HG03060 (cell line): Measurements from ENCODE around the gene ZBTB33.

Experiments used
- ATAC-seq: cut with Tn5 transposase; IDR thresholded peaks from one replicate; pipeline ENCODE4 v1.9.1; 2021; ENCODE audit warnings: low read depth, moderate number of reproducible peaks; ENCODE audit not compliant: unreplicated experiment

ZBTB33 gene

GRCh38 chrX:120250522-120251271 lies at the start of gene ZBTB33:
ZBTB33 (plus strand) TSS chrX:120250812; CDS start chrX:120253416, 2,604 bp downstream.
- peak; percentile 84 for ATAC-seq

DNA sequence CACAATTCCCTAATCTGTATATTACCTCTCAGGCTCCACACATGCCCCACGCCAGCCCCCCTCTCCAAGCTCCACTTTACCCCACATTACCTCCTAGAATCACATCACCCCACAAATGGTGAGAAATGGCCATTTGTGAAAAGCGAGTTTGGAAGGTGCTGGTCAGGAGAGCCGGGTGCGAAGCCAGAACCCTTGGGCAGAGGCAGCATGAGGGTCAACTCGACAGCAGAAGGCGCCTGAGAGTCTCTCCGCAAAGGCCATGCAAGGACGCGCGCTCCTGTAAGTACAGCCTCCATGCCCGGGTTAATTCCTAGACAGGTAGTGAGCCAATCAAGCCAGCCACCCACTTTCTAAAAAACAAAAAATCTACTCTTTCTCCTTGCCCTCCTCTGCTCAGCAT lies 49.8 kb upstream of the ZBTB33 start:
- no peak for ATAC-seq

DNA sequence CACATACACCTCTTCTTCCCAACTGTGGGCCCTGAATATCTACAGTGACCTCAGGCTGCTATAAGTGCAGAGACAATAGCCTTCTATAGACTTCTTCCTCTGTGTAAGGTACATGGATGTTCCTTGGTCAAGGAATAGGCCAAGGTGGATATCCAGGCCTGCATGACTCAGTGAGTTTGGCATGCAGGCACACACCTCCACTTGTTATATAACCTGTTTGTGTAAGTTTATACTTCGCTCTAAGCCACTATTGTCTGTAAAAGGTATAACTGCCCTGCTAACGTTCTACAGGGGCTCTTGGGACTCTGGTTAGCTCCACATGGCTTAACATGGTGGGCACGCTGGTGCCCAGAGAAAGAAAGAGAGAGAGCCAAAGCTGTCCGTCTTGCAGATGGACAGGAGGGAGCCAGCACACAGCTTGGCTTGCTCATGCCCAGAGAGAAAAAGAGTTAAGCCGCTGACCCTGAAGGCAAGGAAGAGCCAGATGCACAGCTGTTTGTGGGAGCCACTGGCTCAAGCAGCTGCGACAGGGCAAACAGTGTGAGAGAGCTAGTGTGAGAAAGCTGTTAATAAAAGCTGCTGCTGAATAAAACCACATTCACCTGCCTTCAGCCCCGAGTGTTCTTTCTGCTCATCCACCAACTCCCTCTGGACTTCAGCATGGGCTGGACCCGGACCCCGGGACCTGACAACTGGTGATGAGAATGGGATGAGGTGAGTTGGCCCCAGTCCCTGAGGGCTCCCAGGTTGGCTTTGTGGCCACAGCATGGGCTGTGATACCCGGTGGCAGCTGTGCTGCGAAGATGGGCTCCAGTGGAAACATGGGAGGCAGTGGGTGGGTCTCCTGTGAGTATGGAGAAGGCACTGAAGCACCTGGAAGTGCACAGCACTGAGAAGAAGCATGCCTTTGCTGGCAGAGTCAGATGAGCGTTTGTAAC lies 44.5 kb upstream of the ZBTB33 start:
- ATAC-seq: no peak

DNA sequence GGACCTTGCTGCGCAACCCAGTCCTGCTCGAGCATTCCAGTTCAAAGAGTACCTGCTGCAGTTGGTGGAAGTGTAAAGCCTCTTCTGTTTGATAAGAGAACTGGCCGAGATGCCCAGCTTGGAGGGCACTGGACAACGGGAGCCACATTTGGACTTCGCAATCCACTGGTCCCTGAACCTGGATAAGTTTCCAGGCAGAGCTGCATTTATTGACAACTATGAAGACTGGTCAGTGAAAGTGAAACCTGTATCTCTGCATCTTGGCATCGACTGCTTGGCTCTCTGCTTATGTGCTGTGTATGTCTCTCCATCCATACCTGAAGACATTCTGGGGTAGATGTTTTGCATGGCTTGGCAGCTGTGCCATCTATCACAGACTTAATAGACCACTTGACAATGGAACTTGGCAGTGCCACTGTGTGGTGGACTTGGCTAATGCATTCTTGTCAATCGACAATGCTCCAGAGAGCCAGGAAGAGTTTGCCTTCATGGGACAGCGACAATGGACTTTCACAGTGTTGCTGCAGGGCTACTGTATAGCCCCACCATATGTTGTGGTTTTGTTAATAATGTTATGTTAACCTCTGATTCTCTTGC lies 43.5 kb upstream of the ZBTB33 start:
- ATAC-seq: no peak

DNA sequence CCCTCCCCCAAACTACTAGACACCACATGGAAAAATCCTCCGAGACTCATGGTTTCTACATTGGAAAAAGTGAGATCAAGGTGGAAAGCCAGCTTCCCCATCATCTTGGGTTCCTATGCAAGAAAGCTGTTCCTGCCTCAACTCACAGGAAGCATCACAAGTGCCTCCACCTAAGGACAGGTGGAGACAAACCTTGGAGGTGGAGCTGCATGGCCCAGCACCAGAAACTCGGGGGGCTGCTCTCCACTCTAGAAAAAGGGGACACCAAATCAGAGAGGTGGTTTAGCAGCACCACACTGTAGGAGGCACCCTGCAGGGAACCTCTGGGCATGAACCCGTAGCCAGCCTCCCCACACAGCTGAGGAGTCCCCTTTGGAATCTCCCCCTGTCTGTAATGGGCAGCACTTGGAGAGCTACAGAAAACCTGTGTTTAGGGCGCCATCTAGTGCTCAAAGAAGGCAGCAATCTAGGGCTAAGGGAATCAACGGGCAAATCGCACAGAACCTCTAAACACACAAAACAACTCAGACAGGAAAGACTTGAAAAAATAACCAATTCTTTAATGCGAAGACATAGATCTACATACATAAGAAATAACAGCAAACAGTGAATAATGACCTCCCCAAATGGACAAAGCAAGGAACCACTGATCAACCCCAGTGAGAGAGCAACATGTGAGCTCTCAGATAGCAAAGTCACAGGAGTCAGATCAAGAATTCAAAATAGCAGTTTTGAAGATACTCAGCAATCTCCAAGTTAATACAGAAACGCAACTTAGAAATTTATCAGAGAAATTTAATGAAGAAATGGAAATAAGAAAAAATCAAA lies 37.0 kb upstream of the ZBTB33 start:
- ATAC-seq: no peak

- ATAC-seq: no peak
Observed at GRCh38 chrX:120223374-120223773, 27.2 kb upstream of the ZBTB33 start.

GRCh38 chrX:120224388-120224787 lies 26.2 kb upstream of the ZBTB33 start:
- no peak for ATAC-seq

DNA sequence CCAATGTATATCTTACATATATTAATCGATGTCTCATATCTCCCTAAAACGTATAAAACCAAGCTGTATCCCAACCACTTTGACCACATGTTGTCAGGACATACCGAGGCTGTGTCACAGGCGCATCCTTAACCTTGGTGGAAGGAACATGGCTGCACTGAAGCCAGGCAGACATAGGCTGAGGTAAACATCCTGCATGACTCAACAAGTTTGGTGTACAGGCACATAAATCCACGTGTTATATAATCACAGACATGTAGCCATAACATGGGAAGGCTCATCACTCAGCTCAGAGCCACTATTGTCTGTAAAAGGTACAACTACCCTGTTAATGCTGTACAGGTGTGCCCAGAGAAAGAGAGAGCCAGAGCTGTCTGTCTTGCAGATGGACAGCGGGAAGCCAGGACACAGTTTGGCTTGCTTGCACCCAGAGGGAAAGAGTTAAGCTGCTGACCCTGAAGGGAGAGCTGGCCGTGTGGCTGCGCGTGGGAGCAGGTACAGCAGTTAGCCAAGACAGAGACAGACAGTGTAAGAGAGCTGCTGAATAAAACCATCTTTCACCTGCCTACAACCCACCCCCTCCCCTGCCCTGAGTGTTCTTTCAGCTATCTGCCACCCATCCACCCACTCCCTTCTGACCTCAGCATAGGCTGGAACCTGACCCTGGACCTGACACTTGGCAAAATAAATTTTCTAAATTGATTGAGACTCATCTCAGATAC lies 22.3 kb upstream of the ZBTB33 start:
- no peak for ATAC-seq

DNA sequence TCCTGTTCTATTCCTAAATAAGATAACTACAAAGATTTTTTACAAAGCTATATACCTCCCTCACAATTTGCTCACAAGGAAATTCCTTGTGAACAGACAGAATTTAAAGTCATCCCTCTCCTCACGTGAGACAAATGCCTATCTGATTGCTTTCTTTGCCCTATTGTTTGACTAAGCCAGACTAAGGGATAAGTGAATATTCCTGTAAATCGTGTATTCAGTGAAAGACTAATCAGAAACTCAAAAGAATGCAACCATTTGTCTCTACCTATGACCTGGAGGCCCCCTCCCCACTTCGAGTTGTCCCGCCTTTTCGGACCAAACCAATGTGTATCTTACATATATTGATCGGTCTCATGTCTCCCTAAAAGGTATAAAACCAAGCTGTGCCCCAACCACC lies 15.3 kb upstream of the ZBTB33 start:
- no peak for ATAC-seq

- no peak for ATAC-seq
Observed at GRCh38 chrX:120236687-120237479, 13.7 kb upstream of the ZBTB33 start.

DNA sequence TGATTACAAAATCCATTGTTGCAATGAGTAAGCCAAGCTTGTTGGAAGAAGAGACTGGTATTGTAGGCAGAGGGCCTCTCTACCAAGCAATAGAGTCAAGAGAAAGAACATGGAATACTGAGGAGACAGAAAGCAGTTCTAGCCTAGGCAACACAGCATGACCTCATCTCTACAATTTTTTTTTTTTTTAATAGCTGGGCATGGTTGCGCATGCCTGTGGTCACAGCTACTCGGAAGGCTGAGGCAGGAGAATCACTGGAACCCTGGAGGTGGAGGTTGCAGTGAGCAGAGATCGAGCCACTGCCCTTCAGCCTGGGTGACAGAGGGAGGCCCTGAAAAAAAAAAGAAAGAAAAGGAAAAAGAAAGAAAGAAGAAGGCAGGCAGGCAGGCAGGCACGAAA lies 11.7 kb upstream of the ZBTB33 start:
- no peak for ATAC-seq

GRCh38 chrX:120242813-120243212 lies 7.8 kb upstream of the ZBTB33 start:
- no peak for ATAC-seq

- no peak for ATAC-seq
Observed at GRCh38 chrX:120244395-120244734, 6.2 kb upstream of the ZBTB33 start.

DNA sequence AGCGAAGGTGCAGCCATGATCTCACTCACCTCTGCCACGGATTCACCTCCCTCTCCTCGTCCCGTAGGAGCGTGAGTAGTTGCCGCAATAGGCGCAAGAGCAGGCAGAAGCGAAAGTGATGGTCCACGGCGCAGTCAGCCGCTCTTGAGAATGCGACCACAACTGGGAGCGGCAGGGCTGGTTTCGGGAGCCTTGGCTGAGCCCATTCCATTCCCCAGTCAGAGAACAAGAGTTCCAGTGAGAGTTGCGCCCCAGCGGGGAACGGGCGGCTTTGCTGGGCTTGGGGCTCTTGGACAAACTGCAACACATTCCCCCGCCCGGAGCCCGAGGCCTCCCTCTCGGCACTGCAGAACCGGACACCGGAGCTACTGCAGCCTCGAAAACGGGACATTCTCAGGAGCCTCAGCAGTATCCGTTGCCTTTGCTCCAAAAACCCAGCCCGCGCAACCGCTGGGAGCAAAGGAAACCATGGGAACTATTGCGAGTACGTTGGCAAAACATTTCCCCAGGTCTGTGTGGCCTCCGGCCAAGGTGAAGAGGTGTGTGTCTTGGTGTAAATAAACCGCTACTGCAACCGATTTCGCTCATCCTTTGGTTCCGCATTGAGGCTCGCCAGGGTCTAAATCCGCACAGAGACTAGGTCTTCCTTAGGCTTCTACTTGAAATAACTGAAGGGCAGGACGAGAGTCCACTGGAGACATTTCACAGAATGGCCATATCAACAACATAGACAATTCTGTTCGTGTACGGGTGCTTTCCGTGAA lies 5.7 kb upstream of the ZBTB33 start:
- ATAC-seq: peak; percentile 66

GRCh38 chrX:120251471-120252011 lies 929 bp downstream of the ZBTB33 start:
- ATAC-seq: no peak

- no peak for ATAC-seq
Observed at GRCh38 chrX:120253784-120254183, 3.2 kb downstream of the ZBTB33 start.

DNA sequence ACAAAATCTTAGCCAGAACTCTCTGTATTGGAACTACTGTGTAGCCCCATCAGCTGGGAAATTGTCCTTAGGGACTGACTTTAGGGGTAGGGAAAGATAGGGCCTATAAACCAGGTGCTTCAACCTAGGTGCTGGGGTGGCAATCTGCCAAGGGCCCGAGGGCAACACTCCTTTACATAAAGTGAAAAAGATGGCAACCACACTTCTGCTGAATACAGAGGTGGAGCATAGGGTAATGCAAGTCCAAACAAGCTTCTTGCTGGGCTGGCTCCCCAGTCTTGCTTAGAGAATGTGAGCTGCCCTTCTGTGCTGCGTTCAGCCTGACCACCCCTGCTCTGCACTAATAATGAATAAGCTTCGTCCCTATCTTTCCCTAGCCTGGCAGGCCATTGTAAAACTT lies 9.8 kb downstream of the ZBTB33 start:
- ATAC-seq: no peak
